GM12872 (cell line): Measurements from ENCODE around the gene ARHGAP4.

Experiments used
- CTCF ChIP-seq: IDR thresholded peaks from 3 replicates; pipeline ENCODE4 v1.5.1; 2011; ENCODE audit warnings: low read depth, mild to moderate bottlenecking, low read length, moderate library complexity; ENCODE audit not compliant: insufficient read depth

The ARHGAP4 gene

GRCh38 chrX:153897899-153898298 lies 28.2 kb downstream of the ARHGAP4 start:
- TF ChIP-seq CTCF = no peak

- TF ChIP-seq CTCF = no peak
These were observed 36.9 kb downstream of the ARHGAP4 start for GRCh38 chrX:153889123-153889522.

GRCh38 chrX:153888344-153888743 lies 37.7 kb downstream of the ARHGAP4 start:
- TF ChIP-seq CTCF = no peak

- TF ChIP-seq CTCF = no peak
These were observed 38.7 kb downstream of the ARHGAP4 start for GRCh38 chrX:153887385-153887784.

- TF ChIP-seq CTCF = no peak
These were observed 39.1 kb downstream of the ARHGAP4 start for GRCh38 chrX:153886915-153887314.

- no peak for TF ChIP-seq CTCF
These were observed 39.8 kb downstream of the ARHGAP4 start, which contains the start of gene L1CAM for GRCh38 chrX:153885968-153886903. Gene L1CAM (minus strand): TSS chrX:153886173. CDS start chrX:153875836, 10,337 bp downstream.

GRCh38 chrX:153885208-153885787 lies 40.8 kb downstream of the ARHGAP4 start:
- no peak for TF ChIP-seq CTCF
